Retina (tissue), 1 donor: ENCODE results near the gene CHRNB1.
"Not testable (repeated sequence)": the region's sequence is repeated elsewhere in the genome, so short reads cannot be mapped to it uniquely, and the experiment has no call there.

Source experiments
- DNase-seq: peaks from one replicate; pipeline ENCODE4 v3.0.0-alpha.2; 2016

The CHRNB1 gene

GRCh38 chr17:7468804-7469389 lies 24.0 kb downstream of the CHRNB1 start:
- no peak for DNase-seq

GRCh38 chr17:7469843-7470242 lies 25.0 kb downstream of the CHRNB1 start:
- not testable (repeated sequence) for DNase-seq

- DNase-seq, result not testable (repeated sequence)
Observed at GRCh38 chr17:7470457-7470973, 25.7 kb downstream of the CHRNB1 start.

GRCh38 chr17:7471729-7472128 lies 26.9 kb downstream of the CHRNB1 start:
- no peak for DNase-seq

GRCh38 chr17:7474767-7475166 lies 29.9 kb downstream of the CHRNB1 start:
- not testable (repeated sequence) for DNase-seq

GRCh38 chr17:7475764-7476422 lies 31.0 kb downstream of the CHRNB1 start:
- no peak for DNase-seq

GRCh38 chr17:7476494-7476893 lies 31.6 kb downstream of the CHRNB1 start:
- DNase-seq, result no peak

- no peak for DNase-seq
Observed at GRCh38 chr17:7476951-7477350, 32.1 kb downstream of the CHRNB1 start.

- peak; percentile 79 for DNase-seq
Observed at GRCh38 chr17:7477392-7478275, 32.8 kb downstream of the CHRNB1 start.

- peak; percentile 78 for DNase-seq
Observed at GRCh38 chr17:7478276-7479212, 33.7 kb downstream of the CHRNB1 start.

GRCh38 chr17:7479213-7480088 lies 34.6 kb downstream of the CHRNB1 start, which contains the start of gene ZBTB4:
Gene ZBTB4 (minus strand): TSS chr17:7479631. CDS start chr17:7466801, 12,830 bp downstream.
- peak; percentile 88 for DNase-seq

- DNase-seq, result no peak
Observed at GRCh38 chr17:7480089-7480384, 35.2 kb downstream of the CHRNB1 start.

GRCh38 chr17:7481275-7481674 lies 36.4 kb downstream of the CHRNB1 start, which contains the start of gene SLC35G6:
Gene SLC35G6 (plus strand): TSS chr17:7481446. CDS start chr17:7481517, 71 bp downstream.
- not testable (repeated sequence) for DNase-seq

- not testable (repeated sequence) for DNase-seq
Observed at GRCh38 chr17:7481842-7482741, 37.2 kb downstream of the CHRNB1 start.

- DNase-seq, result not testable (repeated sequence)
Observed at GRCh38 chr17:7482742-7483088, 37.9 kb downstream of the CHRNB1 start.

- peak; percentile 99 for DNase-seq
Observed at GRCh38 chr17:7483255-7484066, 38.6 kb downstream of the CHRNB1 start.

- DNase-seq, result peak; percentile 100
Observed at GRCh38 chr17:7484067-7484918, 39.4 kb downstream of the CHRNB1 start, which contains the start of gene POLR2A. Gene POLR2A (plus strand): TSS chr17:7484366.

- no peak for DNase-seq
Observed at GRCh38 chr17:7484919-7485377, 40.1 kb downstream of the CHRNB1 start.
